Islet of Langerhans (tissue), 1 donor: ENCODE measurements around the gene SPATA31C1.
"Not testable (repeated sequence)": the region's sequence is repeated elsewhere in the genome, so short reads cannot be mapped to it uniquely, and the experiment has no call there.

Source experiments
- FAIRE-seq: peaks from one replicate; lab custom pipeline; 2011; peaks lifted over from hg19 to GRCh38; lab: Jason Lieb, UNC

SPATA31C1 gene

GRCh38 chr9:87886933-87887505 lies 30.7 kb upstream of the SPATA31C1 start:
- FAIRE-seq: no peak

DNA sequence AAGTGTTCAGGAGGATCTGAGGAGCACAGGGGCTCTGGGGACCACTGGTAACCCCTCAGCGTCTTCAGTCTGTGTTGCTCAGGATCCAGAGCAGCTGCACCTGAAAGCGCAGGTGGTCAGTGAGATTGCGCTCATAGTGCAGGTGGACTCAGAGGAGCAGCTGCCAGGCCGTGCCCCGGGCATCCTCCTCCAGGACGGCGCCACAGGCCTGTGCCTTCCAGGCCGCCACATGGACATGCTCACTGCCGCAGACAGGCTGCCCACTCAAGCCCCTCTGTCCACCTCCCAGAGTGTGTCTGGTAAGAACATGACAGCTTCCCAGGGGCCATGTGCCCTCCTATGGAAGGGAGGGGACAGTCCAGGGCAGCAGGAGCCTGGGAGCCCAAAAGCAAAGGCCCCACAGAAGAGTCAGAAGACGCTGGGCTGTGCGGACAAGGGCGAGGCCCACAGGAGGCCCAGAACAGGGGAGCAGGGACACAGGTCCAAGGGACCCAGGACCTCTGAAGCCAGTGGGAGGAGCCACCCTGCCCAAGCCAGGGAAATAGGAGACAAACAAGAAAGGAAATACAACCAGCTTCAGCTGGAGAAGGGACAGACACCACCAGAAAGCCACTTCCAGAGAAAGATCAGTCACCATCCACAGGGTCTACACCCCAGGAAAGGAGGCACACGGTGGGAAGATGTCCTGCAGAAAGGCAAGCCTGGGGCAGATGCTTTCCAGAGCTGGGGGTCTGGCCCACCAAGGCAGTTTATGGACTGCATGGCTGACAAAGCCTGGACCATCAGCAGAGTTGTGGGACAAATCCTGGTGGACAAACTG lies 29.9 kb upstream of the SPATA31C1 start:
- FAIRE-seq: no peak

DNA sequence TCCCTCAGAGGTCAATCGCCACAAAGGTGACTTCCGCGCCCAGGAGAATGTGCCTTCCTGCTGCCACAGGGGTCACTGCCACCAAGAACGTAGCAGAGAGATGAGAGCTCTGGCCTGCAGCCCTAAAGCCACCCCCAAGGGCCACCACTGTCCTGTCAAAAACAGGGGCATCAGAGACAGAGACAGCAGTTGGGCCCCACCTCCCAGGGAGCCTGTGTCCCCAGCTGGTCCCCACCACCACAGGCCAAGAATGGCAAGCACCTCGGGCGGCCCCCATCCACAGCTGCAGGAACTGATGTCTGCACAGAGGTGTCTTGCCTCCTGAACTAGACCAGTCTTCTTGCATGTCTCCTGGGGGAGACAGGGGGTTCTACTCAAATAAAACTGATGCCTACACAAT lies 29.3 kb upstream of the SPATA31C1 start:
- FAIRE-seq: no peak

DNA sequence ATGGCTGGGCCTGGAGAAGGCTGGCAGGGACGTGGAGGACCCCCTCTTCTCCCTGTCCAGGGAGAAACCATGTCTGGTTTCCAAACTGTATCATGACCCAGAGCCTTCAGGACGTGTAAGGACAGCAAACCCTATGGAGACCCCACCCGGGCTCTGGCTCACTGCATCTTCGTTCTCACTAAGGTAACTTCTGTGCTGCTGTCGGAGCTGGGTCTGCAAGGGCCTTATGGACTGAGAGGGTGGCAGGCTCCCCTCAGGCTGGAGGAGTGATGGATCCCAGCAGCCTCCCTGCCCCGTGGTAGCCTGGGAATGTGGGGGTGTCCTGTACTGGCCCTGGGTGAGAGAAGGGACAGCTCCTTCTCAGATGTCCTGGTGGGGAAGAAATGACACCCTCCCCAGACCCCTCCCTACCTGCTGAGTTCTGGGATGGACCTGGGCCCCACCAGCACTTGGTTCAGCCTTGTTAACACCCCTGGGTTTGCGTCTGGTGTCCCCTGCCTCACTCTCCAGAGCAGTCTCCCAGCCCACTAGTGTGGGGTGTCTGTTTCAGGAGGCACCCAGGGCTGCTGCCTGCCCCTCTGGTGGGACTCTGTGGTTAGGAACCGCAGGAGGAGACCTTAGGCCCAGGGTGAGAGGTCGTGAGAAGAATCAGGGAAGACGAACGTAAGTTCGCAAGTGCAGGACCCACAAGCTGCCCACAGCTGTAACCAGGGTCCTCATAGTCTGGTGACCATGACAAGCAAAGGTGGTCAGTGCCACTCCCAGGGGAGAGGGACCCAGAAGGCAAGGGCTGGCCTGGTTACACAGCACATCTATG lies 28.5 kb upstream of the SPATA31C1 start:
- no peak for FAIRE-seq

DNA sequence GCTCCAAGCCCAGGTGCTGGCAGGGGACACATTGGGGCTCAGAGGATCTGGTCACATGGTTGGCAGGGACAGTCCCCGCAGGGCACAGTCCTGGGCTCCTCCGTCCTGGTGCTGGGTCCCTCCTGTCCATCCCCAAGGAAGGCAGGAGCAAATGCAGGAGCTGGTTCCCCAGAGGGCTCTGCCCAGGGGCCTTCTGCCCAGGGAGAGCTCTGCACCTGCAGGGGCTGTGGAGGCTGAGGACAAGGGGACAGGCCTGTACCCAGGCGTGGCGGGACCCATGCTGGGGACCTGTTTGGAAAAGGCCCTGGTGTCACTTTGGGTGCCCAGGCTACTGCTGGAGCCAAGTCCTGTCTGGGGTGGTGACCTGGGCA lies 27.9 kb upstream of the SPATA31C1 start:
- FAIRE-seq: no peak

DNA sequence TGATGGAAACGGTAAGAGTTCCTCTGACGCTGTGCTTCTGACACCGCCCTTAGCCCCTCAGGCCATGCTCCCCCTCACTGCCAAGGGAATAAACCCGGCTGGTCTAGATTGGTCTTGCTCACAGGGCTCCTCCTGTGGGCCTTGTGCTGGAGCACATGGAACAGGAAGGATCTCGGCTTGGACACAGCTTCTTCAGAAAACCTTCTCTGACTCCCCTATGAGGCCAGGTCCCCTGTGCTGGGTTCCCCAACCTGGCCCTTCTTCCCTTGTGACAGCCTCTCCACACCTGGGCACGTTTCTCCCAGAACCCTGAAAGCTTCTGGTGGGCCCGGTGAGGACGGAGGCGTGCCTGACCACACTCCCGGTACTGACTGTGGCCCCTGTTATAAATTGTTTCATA lies 26.9 kb upstream of the SPATA31C1 start:
- no peak for FAIRE-seq

GRCh38 chr9:87891754-87892153 lies 26.0 kb upstream of the SPATA31C1 start:
- FAIRE-seq: no peak

- no peak for FAIRE-seq
These were observed 24.8 kb upstream of the SPATA31C1 start for GRCh38 chr9:87892956-87893355.

- FAIRE-seq: no peak
These were observed 22.6 kb upstream of the SPATA31C1 start for GRCh38 chr9:87894998-87895625.

DNA sequence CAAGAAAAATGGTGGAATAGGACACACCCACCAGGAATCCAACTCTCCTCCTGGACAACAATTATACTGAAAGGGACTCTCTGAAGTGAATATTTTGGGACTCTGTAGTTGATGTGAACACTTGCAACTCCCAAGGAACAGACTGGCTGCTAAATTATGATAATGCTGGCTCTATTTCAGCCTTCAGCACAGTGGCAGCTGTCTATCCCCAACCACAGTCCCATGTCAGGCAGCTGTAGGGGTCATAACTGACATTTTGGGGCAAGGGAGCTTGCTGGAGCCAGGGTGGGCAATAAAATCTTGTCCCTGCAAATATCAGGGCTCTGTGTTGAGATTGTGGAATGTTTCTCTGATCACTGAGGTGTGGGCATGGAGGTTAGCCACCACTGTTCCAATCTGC lies 20.9 kb upstream of the SPATA31C1 start:
- FAIRE-seq: no peak

DNA sequence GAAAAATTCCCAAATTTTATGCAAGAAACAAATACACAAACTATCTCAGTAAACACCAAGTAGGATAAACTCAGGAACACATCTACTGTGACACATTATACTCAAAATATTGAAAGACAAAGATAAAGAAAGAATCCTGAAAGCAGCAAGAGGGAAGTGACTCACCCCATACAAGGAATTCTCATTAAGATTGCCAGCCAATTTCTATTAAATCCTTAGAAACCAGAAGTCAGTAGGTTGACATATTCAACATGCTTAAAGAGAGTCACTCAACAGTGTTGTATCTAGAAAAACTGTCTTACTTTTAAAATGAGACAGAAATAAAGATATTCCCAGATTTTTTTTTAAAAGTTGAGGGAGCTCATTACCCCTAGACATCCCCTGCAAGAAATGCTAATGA lies 19.6 kb upstream of the SPATA31C1 start:
- FAIRE-seq: no peak

DNA sequence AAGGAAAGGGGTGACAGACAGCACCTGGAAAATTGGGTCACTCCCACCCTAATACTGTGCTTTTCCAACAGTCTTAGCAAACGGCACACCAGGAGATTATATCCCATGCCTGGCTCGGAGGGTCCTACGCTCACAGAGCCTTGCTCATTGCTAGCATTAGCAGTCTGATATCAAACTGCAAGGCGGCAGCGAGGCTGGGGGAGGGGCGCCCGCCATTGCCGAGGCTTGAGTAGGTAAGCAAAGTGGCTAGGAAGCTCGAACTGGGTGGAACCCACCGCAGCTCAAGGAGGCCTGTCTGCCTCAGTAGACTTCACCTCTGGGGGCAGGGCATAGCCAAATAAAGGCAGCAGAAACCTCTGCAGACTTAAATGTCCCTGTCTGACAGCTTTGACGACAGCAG lies 15.4 kb upstream of the SPATA31C1 start:
- FAIRE-seq: not testable (repeated sequence)

- FAIRE-seq: no peak
These were observed 8.3 kb upstream of the SPATA31C1 start for GRCh38 chr9:87909310-87910041.

DNA sequence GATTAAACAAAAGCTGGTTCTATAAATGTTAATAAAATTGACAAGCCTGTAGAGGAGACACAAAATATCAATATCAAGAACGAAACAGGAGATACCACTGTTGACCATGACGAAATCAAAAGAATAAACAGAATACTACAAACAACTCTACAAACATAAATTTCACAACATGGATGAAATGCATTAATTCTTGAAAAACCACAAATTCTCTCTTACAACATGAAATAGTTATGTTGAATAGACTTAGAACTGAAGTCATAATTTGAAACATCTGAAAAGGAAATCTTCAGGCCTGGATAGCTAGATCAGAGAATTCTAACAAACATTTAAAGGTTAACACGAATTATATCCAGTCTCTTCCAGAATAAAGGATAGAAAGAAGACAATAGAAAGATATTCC lies 6.9 kb upstream of the SPATA31C1 start:
- FAIRE-seq: no peak

- not testable (repeated sequence) for FAIRE-seq
These were observed 1.3 kb downstream of the SPATA31C1 start for GRCh38 chr9:87919013-87919412.

DNA sequence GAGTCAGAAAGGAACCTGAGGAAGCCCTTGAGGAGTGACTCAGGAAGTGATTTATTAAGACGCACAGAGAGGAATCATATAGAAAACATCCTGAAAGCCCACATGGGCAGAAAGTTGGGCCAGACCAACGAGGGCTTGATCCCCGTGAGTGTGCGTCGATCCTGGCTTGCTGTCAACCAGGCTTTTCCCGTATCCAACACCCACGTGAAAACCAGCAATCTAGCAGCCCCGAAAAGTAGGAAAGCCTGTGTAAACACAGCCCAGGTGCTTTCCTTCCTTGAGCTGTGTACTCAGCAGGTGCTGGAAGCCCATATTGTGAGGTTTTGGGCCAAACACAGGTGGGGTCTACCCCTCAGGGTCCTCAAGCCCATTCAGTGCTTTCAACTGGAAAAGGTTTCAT lies 3.8 kb downstream of the SPATA31C1 start:
- FAIRE-seq: not testable (repeated sequence)

GRCh38 chr9:87923012-87923411 lies 5.2 kb downstream of the SPATA31C1 start:
- not testable (repeated sequence) for FAIRE-seq

GRCh38 chr9:87924851-87925250 lies 7.1 kb downstream of the SPATA31C1 start:
- not testable (repeated sequence) for FAIRE-seq

- not testable (repeated sequence) for FAIRE-seq
These were observed 11.4 kb downstream of the SPATA31C1 start for GRCh38 chr9:87929152-87929551.

GRCh38 chr9:87934444-87934843 lies 16.7 kb downstream of the SPATA31C1 start:
- not testable (repeated sequence) for FAIRE-seq

- FAIRE-seq: not testable (repeated sequence)
These were observed 19.6 kb downstream of the SPATA31C1 start for GRCh38 chr9:87937352-87937751.

DNA sequence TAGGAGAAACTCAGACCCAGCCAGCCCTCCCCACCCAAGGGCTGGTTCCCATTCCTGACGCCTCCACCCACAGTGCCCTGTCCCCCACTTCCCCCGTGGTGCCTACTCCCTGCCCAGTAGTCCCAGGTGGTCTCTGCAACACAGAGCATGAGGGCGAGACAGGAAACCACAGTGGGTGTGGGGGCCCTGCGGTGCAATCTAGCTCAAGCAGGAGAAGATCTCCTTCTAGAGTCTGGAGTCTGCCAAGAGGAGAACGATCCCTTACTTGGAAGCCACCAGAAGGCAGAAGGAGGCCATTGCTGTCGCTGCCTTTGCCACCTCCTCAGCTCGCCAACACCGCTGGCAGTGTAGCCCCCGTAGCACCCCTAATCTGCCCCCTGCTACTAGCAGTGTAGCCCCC lies 20.2 kb downstream of the SPATA31C1 start:
- FAIRE-seq: not testable (repeated sequence)
